GDM1 (cell line): ENCODE results near the gene DCANP1.
A peak's percentile ranks its signal among the peaks of the same experiment; 100 is the strongest.

Source experiments
- DNase-seq: peaks from one replicate; lab custom pipeline; 2025; lab: John Stamatoyannopoulos, UW

Gene DCANP1

DNA sequence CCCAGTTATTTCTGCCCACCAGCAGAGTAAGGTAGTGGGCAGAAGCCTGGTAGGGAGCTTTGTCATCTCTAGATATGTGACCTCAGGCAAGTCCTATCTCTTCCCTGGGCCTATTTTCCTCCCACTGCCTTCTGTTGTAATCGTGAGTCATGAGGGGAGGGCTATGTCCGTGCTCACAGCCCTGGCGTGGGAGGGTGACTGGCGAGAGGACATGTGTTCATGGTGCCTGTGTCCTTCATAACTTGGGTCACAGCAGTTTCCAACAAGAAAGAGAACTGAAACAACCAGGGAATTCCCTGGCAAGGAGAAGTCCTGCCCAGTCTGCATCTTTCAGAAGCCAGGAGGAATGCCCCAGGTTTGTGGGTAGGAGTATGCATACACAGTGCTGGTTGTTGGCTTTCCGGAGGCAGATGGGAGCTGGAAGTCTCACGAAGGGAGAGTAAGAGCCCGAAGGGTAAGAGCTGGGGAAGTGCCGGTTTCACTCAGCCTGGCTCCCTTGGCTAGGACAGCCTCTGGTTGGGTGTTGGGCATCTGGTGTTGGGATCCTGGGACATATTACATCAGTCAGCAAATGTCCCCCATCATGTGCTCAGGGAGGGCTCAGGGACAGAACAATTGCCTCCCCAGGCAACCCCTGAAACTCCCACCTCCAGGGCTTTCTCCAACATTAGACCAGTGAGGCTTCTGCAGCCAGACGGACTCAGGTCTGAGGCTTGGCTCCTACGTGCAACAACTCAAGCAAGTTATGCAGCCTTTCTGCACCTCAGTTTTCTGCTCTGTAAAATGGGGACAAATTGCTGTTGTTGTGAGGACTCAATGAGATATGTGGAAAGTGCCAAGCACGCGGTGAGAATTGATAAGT lies 9.3 kb upstream of the DCANP1 start:
- no peak for DNase-seq

GRCh38 chr5:135455876-135456237 lies 8.7 kb upstream of the DCANP1 start:
- DNase-seq = no peak

DNA sequence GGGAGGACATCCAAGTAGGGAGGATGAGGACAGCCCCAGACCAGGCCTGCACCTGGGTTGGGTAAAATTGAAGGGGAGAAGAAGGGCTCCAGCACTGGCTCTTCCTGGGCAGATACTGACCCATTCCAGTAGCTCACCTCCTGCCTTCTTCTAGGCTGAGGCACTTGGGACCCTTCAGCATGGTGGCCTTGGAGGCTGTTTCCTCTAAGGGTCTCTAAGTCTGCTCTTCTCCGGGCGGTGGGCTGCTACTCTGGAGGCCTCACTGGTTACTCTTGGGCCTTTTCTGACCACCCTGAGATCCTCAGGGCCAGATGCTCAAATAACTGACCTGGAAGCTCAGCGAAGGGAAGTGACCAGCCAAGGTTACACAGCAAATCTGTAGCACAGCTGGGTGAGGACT lies 7.8 kb upstream of the DCANP1 start:
- DNase-seq = no peak

GRCh38 chr5:135453613-135454012 lies 6.5 kb upstream of the DCANP1 start:
- no peak for DNase-seq

DNA sequence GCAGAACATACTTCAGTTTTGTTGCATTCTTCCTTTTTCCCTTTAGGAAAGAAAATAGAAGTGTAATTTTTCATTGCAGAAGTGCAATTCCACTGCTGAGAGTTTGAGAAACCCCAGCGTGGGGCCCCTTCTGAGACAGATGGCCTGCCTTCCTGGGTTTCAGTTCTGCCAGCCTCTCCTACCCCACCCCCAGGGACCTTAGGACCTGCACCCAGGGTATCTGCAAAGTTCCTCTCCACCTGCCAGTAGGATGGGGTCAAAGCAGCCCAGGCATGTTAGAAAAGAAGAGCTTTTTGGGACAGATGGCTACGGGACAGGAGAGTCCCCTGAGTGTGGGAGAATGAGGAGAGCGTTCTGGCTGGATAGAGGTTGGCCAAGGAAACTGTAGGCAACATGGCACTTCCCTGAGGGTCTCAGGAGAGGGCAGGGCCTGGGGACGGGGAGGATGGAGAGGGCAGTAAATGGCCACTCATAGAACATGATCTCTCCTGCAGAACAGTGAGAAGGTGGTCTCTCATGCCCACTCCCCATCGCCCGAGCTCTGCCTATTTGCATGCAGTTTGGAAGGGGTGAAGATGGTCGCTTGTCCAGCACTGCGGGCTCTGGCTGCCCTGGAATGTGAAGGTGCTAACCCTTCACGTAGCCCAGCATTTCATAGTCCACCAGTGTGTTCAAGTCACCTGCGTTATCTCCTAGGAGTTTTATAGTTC lies 5.3 kb upstream of the DCANP1 start, which contains the start of gene TIFAB:
Gene TIFAB (minus strand): TSS at position 31 of the 710 bp plus-strand sequence. CDS start 2,412 bp downstream, outside the sequence.
- no peak for DNase-seq

GRCh38 chr5:135451581-135452320 lies 4.6 kb upstream of the DCANP1 start:
- DNase-seq = no peak

DNA sequence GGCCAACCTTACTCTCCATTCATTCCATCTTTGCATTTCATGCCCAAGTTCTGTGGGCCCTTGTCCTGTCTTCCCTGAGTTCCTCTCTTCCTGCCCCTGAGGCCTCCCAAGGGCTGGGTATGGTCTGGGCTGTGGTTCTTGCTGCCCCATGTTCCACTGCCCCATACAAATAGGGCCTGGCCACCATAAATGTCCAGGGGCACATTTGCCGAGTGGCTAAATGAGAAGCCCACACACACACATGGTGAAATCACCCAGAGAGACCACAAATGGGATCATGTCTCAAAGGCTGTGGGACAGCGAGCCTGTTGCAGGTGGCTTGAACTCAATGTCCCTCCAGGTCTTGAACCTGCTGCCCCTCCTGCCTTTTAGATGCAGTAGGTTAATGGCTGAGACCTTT lies 3.8 kb upstream of the DCANP1 start:
- DNase-seq = no peak

DNA sequence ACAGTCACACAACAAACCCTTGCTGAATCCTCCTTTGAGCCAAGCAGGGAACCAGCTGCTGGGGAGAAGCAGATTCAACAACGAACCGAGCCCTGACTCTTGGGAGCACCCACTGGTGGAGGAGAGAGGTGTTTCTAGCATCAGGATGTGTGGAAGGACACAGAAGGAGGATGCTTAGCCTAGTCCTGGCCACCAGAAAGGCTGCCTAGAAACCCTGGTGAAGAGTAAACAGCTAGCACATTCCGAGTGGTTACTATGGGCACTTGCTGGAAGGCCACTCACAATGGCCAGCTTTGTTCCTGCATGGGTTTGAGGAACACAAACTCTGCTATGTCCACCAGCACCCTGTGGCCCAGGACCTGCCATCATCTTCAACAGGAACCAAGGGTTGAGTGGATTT lies 3.2 kb upstream of the DCANP1 start:
- DNase-seq = no peak

- DNase-seq = no peak
Observed at GRCh38 chr5:135449644-135450043, 2.5 kb upstream of the DCANP1 start.

DNA sequence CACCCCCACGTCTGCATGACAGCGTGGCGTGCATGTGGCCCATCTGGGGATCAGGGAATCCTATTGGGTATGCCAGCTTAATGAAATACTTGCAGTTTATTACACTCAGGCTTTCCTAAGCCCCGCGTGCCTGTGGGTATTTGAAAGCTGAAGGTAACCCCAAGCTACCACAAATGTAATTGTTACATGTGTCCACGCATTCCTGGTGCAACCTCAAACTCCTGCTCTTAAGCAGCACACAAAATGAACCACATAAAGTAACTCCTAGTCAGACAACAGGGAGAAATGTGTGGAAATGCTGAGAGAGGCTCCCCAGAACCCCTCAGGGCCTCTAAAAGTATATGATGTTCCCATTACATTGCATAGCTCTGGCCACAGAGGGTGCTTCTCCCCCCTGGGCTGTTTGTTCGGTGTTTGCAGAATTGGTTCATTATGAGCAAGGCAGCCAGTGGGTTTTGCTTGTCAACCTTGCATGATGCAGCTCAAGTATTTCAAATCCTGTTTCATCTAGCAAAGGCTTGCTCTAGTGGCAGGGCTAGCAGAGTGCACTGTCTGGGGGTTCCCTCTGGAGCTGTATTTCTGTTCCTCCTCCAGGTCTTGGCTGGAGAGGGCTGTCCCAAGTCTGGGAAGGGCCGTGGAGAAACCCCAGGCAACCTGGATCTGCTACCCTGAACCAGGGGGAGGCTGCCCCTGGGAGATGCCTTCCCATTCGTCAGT lies 1.8 kb upstream of the DCANP1 start:
- no peak for DNase-seq

DNA sequence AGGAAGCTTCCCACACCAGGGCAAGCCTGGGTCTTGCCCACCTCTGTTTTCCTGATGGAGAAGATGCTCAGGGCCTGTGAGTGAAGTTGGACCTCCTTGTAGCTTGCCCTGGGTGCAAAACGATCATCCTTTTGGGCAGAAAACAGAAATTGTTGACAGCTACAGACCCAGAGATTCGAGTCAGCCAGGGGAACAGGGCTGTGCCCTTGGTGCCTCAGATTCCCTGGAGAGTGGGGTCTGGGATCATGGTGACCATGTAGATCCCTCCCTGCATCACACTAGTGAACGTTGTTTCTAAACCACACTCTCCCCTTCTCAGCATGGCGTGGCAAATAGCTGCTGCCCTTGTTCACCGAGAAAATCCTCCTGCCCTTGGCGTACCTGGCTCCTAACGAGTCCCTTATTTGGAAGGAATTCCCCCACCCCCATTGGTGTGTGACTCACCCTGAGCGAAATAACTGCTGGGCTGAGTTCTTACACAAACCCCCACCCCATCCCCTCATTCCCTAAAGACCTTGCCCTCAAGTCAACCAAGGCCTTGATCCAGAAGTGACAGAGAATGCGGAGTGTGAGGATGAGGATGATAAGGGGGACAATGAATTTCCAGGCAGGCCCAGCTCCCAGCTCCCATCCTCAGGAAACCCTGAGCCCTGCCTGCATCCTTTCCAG lies 1.1 kb upstream of the DCANP1 start:
- DNase-seq = no peak

GRCh38 chr5:135446615-135447014 lies 533 bp downstream of the DCANP1 start:
- DNase-seq = no peak

DNA sequence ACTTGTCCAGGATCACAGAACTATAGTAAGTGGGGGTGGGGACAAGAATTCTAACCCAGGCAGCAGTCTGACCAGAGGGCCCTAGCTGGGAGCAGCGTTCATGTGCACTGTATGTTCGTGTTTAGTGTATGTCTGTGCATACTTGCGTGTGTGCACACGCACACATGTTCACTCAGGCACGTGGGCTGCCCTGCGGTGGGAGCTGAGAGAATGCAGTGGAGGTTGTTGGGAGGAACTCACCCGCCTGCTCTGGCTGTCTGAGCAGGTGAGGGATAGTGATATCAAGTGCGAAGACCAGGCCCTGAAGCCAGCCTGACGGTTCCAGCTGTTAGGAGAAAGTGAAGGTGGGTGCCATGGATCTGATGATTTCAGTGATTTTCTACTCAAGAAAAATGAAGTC lies 942 bp downstream of the DCANP1 start:
- no peak for DNase-seq

DNA sequence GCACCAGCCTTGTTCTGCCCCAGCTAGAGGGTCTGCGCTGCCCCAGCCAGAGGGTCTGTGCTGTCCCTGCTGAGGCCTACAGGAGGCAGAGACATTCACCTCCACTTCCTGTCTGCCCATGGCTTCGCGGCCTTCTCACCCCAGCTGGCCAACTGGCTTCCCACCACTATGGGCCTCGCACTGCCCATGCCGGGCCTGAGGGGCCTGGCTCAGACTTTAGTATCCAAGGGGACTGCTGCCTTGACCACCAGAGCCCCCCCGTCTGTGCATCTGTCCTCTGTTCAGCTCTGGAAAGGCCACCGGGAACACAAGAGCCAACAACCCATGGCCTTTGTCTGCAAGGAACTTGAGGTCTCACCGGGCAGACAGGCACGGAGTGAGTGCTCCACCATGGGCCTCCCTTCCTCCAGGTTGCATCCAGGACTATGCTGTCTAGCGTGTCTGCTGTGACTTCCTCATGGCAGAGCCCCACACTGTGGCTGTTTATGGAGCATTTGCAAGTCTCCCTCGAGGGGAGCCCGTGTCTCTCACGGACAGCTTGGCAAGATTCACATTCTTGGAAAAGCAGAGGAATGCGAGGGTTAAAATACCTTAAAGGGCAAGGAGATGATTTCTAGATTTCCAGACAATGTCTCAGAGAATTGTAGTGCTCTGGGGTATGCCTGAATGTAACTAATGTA lies 1.7 kb downstream of the DCANP1 start:
- peak; percentile 32 for DNase-seq

DNA sequence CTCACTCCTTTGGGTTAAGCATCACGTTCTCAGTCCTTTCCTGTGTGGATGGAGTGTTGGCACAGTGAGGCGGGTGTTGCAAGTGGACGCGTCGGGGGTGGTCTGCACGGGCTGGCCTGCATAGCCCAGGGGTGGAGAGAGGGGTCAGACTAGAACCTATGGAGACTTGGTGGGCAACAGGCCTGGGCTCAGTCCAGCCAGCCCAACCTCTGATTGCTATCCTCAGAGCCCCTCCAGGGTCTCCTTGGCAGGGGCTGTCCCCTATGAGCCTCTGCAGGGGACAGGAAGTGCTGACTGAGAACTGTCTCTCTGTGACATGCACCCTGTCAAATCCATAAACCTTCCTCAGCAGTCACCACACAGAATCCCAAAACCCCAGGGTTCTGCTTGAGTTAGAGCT lies 2.3 kb downstream of the DCANP1 start:
- DNase-seq = no peak

- no peak for DNase-seq
Observed at GRCh38 chr5:135444360-135444759, 2.8 kb downstream of the DCANP1 start.

- DNase-seq = no peak
Observed at GRCh38 chr5:135443161-135443960, 3.8 kb downstream of the DCANP1 start.

DNA sequence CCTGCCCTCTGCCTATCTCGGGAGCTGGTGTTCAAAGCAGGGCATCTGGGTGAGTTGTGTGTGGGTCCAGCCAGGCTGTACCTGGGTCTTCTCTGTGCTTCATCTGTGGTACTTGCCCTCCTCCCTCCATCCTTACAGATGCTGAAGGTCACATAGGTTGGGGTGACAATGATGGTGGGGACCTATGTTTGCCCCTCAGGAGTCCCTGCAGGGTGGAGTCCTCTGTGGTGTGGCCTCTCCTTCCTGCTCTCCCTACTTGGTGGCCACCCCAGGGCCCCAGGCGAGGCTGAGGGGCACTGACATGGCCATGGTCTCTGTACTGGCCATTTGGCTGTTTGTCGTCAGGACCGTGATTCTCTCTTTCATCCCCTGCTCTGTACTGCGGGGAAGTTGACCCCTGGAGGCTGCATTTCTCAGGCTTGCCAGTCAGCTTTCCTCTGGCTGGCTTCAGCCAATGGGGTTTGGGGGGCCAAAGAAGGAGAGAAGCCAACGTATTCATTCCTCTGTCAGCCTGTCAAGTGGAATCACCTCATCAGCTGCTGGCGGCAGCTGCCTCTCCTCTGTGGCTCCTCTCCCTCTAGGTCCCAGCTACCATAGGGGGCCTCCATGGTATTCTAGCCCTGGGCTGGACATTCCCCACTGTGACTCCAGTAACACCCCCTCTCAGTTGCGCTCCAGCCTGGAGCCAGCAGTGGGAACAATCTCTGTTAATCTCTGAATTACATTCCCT lies 4.6 kb downstream of the DCANP1 start:
- DNase-seq = no peak

DNA sequence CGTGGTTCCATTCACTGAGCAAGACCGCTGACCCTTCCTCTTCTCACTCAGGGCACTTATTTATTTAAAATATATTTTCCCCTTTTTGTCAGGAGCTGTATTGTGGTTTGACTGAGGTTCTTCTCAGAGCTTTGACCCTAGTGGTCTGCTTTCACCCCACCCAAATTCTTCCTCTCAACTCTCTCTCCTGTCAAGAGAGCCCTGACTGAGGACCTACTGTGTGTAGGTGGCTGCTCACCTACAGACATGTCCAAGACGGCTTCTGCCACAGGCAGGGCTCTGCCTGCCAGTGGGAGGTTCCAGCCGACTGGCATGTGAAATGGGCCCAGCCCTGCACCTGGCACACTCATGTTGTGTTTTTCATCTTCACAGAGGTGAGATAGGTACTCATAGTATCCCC lies 5.2 kb downstream of the DCANP1 start:
- no peak for DNase-seq
